GM12874 (cell line): Measurements from ENCODE around the gene ZDHHC19.

Experiments used
- TF ChIP-seq, protein P1 (sequence below): IDR thresholded peaks from 2 replicates; pipeline ENCODE4 v1.5.1; 2011; ENCODE audit warnings: low read depth, mild to moderate bottlenecking, control low read depth, low read length, moderate library complexity; ENCODE audit not compliant: insufficient read depth

Gene ZDHHC19

DNA sequence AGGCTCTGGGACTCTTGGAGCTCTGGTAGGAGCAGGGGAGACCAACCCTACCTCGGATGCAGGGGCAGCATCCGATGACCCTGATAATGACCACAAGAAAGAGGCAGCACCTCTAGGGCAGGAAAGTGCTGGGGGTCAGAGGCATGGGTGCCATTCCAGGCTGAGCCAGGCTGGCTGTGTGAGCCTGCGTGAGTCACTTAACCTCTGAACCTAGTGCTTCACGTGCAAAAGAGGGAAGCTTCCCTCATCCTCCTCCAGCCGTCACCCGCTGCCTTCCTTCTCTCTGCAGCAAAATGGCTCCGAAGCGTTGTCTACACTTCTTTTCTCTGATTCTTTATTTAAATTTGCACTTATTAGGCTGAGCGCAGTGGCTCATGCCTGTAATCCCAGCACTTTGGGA lies 35.5 kb downstream of the ZDHHC19 start:
- TF ChIP-seq, protein P1, sequence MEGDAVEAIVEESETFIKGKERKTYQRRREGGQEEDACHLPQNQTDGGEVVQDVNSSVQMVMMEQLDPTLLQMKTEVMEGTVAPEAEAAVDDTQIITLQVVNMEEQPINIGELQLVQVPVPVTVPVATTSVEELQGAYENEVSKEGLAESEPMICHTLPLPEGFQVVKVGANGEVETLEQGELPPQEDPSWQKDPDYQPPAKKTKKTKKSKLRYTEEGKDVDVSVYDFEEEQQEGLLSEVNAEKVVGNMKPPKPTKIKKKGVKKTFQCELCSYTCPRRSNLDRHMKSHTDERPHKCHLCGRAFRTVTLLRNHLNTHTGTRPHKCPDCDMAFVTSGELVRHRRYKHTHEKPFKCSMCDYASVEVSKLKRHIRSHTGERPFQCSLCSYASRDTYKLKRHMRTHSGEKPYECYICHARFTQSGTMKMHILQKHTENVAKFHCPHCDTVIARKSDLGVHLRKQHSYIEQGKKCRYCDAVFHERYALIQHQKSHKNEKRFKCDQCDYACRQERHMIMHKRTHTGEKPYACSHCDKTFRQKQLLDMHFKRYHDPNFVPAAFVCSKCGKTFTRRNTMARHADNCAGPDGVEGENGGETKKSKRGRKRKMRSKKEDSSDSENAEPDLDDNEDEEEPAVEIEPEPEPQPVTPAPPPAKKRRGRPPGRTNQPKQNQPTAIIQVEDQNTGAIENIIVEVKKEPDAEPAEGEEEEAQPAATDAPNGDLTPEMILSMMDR = no peak

DNA sequence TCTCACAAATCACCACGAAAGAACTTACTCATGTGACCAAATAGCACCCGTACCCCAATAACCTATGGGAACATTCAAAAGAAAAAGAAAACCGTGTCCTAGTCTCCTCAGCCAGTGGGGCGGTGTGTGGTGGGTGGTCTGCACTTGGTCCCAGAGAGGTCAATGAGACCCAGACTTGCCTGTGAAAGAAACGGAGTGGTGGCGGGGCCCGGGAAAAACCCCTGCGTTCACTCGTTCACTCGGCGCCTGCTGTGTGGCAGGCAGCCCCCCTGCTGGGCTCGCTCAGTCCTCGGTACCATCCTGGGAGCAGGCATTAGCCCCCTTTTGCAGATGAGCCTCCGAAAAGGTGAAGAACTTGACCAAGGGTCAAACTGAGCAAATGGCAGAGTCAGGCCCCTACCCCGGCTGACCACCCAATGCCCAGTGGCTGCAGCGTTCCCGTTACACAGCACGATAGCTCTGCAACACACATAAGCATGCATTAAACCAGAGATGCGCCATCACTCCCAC lies 36.0 kb downstream of the ZDHHC19 start:
- TF ChIP-seq, protein P1 = no peak

DNA sequence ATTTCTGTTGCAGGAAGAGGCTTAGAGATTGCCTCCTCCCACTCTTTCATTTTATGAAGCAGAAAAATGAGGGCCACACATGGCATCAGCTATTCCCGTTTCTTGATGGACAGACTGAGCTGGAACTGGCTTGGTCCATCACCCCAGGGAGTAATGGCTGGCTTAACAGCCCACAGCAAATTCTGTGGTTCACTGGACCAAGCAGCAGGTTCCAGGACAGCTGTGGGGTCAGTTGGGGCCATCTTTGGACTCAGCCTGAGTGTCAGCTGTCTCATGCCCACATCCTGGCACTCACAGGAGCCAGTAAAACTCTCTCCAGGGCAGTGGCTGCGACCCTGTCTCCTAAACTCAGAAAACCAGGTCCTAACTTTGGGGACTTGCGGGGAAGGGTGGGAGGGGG lies 36.5 kb downstream of the ZDHHC19 start:
- TF ChIP-seq, protein P1 = no peak

DNA sequence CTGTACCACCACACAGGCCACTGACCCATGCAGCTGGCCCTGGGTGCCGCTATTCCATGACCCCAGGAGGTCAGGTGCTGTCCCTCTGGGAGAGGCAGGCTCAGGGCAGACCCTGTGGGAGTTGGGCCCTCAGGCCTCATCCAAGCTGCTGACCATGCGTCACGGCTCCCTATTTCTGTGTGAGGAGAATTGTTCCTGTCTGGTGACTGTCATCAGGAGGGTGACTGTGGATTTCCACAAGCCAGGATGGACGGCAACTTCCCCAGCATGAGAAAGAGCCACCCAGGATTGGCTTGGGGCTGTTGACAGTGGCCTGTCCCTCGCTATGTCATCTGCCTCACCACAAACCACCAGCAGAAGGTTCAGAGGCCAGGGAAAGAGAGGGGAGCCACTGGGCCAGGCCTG lies 41.4 kb downstream of the ZDHHC19 start:
- TF ChIP-seq, protein P1 = no peak

DNA sequence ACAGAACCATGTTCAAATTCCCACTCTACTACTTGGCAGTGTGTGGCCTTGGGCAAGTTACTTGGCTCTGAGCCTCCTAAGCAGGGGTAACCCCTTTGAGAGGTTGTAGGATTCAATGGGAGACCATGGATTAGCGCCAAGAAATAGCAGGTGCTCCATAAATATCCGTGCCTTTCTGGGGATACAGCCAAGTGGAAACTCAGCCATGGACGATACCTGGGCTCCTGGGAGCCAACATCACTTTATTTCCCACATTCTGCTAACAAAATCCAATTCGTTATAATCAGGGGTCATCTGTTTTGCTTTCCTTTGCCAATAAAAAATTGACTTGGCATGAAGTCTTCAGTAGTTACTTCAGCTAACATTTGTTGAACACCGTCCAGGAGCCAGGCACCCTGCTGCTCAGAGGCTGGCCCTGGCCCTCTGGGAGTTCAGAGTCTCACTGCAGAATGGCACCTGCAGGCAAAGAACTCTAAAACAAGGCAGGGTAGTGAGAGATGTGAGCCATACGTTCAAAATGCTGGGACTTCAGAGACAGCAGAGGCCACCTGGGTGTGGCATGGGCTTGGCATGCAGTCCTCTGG lies 42.3 kb downstream of the ZDHHC19 start:
- TF ChIP-seq, protein P1 = no peak

DNA sequence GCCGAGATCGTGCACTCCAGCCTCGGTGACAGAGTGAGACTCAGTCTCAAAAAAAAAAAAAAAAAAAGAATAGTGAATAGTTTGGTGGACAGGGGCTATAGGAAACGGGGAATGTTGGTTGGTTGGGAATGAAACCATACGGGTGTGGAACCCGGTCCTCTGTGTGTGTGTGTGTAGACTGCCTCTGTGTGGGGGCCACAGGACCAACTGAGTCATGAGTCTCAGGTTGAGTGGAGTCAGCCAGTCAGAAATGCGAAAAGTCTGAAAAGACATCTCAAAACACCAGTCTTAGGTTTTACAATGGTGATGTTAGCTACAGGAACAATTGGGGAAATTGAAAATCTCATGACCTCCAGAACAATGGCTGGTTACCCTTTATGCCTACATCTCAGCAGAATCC lies 44.5 kb downstream of the ZDHHC19 start:
- TF ChIP-seq, protein P1 = no peak

DNA sequence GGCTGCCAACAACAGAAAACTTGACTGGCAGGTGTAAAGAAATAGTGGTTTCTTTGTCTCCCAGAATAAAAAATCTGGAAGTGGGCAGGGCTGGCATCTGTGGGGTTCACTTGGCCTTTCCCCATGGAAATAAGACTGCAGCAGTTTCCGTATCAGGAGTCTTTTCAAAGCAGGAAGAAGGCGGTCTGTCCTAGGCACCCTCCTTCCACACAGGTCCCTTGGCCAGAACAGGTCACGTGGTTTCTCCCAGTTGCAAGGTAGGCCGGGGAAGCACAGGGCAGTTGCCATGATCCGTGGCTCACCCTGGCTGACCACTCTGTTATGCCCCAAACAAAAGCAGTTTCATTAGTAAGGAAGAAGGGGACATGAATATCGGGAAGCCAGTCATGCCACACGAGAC lies 45.4 kb downstream of the ZDHHC19 start:
- TF ChIP-seq, protein P1 = no peak

DNA sequence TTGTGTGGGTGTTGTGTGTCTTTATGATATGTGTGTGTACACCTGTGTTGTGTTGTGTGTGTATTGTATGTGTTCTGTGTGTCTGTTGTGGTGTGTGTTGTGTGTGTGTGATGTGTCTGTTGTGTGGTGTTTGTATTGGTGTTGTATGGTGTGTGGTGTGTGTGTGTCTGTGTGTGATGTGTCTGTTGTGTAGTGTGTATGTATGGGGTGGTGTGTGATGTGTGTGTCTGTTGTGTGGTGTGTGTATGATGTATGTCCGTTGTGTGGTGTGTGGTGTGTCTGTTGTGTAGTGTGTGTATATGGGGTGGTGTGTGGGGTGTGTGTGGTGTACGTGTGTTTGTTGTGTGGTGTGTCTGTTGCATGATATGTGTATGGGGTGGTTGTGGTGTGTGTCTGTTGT lies 46.6 kb downstream of the ZDHHC19 start:
- TF ChIP-seq, protein P1 = no peak
